Measurements from ENCODE around the gene CCDC146.

DNA sequence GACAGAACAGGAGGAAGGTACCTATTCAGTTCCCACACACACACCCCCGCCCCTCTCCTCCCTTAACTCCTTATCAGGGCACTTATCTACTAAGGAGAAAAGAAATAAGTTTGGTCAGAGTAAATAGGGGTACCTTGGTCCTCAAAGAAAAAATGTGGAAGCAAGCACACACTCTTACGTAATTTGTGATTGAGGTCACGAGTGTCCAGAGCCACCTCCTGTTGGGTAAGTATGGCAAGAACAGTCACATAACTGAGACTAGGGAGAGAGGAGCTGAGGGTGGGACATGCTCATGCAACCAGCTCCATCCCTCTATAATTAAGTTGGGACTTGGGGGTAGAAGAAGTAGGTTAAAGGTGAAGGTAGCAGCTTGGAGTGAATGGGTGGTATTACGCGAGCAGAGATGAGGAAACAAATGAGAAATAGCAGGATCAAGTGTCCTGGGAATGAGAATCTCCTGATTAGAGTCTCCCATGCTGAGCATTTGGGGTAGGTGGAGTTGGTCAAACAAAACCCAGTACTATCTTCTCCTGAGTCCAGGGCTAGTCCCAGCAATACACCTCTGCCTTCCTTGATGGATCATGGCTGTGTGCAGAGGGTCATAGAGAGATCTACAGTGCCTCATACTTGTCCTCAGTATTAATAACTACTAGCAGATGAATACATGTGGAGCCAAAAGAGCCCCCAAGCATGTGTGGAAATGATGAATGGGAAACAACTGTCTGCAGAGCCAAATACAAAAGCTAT lies 216.6 kb downstream of the CCDC146 start:
- TF ChIP-seq, protein P1, sequence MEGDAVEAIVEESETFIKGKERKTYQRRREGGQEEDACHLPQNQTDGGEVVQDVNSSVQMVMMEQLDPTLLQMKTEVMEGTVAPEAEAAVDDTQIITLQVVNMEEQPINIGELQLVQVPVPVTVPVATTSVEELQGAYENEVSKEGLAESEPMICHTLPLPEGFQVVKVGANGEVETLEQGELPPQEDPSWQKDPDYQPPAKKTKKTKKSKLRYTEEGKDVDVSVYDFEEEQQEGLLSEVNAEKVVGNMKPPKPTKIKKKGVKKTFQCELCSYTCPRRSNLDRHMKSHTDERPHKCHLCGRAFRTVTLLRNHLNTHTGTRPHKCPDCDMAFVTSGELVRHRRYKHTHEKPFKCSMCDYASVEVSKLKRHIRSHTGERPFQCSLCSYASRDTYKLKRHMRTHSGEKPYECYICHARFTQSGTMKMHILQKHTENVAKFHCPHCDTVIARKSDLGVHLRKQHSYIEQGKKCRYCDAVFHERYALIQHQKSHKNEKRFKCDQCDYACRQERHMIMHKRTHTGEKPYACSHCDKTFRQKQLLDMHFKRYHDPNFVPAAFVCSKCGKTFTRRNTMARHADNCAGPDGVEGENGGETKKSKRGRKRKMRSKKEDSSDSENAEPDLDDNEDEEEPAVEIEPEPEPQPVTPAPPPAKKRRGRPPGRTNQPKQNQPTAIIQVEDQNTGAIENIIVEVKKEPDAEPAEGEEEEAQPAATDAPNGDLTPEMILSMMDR (IDR thresholded peaks at IDR 0.05) = no peak
- TF ChIP-seq EP300 (IDR thresholded peaks at IDR 0.05; ENCODE audit: borderline replicate concordance in 1 of 2, low read depth in 1 of 2, low read length in 1 of 2) = no peak
